CD4-positive, alpha-beta T cell treated with Interleukin-21 for 1 hour (primary cell): ENCODE results near the gene ANKH.

Experiments used
- DNase-seq: peaks from one replicate; pipeline ENCODE4 v3.0.0-alpha.2; 2020

The ANKH gene

GRCh38 chr5:14730881-14731280 is 140.7 kb downstream of the ANKH start:
- DNase-seq: no peak

DNA sequence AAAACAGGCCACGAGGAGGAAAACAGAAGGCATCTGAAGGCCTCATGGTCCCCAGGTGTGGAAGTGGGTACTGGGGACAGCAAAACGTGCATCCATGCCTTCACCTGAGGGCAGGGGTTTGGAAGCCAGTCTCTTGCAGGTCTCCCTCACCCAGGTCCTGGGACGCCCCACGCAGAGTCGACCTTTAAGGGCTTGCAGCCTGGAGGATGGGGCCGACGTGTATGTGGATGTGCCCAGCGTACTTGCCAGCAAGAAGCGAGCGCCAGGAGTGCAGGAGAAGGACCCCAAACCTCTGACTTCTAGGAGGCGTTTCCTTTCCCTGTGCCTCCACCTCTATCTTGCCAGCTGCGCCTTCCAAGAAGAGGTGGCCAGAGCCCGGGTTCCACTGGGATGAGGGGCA is 141.1 kb downstream of the ANKH start:
- DNase-seq: no peak

DNA sequence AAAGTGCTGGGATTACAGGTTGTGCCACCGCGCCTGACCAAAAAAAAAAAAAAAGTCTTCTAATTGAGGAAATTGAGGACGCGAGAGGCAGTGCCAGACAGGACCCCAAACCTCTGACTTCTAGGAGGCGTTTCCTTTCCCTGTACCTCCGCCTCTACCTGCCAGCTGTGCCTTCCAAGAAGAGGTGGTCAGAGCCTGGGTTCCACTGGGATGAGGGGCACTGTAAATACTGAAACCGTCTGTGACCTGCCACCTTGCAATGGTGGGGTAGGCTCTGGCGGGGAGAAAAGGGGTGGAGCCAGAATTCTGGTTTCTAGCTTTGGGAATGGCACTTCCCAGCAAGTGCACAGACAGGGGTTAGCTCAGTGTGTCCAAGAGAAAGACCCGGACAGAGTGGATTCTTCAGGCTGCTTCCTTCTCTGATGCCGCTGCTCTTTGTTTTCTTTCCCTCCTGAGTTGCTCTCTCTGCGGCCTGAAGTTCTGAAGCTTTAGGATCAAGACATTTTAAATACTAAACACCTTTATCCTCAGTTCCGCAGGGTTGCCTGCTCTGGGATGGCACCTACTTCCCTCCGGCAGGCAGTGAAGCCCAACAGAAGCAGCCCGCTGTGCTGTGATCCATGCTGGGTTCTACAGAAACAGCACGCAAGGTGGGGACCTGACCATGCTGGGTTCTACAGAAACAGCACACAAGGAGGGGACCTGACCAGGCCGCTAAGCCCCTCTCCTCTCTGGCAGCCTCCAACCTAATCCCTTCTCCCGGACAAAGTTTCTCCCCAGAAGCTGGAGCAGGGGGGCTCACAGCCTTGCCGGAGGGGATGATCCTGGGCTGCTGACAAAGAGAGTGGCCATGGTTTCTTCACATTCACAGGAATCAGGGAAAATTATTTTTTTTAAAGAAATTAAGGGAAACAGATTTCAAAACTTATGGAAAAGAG is 141.9 kb downstream of the ANKH start:
- DNase-seq: no peak

- DNase-seq: no peak
These were observed 143.1 kb downstream of the ANKH start for GRCh38 chr5:14728459-14728938.

DNA sequence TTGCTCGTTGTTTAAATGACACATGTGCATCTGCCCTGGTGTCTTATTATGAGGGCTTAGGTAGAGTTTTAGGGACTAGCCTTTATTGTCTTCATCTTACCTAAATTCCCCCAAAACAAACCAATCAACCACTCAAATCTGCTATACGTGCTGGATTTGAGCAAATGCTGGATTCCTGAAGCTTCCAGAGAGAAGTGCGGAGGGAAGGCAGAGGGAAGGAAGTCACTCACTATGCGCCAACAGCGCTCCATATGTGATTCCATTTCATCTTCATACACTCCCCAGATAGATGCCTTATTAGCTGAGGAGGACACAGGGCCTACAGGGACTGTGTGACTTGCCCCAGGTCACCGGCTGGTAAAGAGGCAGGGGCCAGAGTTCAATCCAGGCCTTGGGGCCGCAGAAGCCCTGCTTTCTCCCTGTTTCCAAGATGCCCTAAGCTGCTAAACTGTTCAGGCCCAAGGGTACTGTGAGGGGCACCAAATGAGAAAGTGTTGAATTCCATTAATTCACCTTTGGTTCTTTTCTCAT is 143.6 kb downstream of the ANKH start:
- no peak for DNase-seq

DNA sequence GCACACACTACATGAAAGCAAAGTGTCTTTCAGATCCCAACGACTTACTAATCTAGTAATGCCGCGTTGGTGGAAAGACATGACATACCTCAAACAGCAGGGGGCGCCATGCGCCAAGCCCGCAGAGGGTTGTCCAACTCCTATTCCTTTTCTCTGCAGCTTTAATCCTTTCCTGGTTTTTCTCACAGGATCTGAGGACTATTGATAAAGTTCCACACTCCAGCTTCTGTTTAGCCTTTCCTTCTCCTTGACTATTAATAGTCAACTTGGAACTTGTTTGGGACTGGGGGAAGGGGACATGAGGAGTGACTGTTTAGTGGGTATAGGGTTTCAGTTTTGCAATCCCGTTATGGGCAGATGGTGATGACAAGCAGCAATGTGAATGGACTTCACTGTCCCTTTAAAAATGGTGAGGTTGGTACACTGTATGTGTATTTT is 144.1 kb downstream of the ANKH start:
- peak; percentile 68 for DNase-seq

DNA sequence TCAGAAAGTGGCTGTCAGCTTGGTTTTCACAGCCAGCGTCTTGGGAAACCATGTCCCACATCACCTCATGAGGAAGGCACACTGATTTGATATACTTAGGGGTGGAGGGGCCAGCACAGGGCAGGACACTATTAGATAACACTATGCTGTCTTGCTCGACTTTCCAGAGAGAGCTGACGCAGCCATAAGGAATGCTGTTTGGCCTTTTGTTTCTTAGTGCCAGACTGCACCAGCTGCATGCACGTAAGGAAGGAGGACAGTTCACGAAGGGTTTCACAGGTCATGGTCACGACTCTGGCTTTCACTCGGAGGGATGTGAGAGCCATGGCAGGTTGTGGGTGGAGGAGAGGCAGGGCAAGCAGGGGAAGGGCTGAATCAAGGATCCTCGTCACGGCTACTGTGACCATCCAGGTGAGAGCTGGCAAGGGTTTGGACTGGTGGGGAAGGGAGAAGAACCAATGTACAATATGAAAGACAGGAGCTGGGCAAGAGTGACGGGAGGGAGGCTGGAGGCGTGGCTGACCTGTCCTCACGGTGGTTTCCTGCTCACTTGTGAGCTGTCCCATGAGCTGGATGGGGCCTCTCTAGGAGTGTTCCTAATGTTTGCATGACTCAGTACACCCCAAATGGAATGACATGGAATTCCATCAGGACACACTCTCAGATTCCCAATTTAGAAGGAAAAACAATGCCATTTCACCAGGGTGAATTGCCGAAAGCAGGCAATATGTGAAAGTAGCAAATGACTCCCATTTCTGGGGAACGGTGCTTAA is 145.3 kb downstream of the ANKH start:
- no peak for DNase-seq

- DNase-seq: no peak
These were observed 146.9 kb downstream of the ANKH start for GRCh38 chr5:14724633-14725032.

DNA sequence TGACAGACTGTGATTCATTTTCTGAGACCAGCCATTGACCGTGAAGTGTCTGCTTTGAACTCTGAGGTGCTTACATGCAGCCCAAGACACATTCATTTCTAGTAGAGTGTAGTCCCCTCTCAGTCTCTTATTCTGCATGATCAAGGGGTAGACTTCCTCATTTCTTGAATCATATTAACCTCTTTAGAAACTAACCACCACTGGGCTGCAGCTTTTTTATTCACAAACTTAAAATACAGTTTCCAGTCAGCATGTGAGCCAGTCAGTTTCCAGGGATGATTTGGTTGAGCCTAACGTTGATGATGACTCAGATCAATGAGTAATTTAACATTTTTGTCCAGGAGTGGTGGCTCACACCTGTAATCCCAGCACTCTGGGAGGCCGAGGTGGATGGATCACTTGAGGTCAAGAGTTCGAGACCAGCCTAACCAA is 147.9 kb downstream of the ANKH start:
- DNase-seq: no peak

DNA sequence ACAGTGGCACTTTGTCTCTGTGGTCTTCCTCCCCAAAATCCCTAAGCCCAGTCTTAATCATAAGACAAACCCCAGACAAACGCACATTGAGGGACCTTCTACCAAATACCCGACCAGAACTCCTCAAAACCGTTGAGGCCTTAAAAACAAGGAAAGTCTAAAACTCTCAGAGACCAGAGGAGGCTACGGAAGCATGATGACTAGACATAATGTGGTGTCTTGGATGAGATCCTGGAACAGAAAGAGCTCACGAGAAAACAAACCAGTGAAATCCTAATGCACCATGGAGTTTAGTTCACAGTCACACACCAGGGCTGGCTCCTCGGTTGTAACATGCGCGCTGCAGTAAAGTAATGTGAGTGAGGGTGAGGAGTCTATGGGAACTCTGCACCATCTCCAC is 148.7 kb downstream of the ANKH start:
- DNase-seq: no peak

GRCh38 chr5:14721990-14722656 is 149.5 kb downstream of the ANKH start:
- DNase-seq: no peak

- DNase-seq: no peak
These were observed 151.2 kb downstream of the ANKH start for GRCh38 chr5:14720236-14720923.

DNA sequence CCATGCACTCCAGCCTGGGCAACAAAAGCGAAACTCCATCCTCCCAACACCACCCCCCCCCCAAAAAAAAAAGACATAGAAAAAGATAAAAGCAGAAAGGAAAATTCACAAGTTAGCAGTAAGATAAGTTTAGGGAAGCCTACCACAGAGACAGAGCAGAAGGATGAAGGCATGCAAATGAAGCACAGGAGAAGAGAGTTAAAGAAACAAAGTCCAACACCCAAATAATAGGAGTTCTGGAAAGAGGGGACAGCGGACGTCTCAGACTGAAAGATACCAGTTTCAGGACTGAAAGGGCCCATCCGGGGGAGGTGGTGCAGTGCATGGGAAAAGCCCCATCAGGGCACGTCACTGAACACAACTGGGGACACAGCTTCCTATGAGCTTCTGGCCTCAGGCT is 152.8 kb downstream of the ANKH start:
- DNase-seq: no peak

DNA sequence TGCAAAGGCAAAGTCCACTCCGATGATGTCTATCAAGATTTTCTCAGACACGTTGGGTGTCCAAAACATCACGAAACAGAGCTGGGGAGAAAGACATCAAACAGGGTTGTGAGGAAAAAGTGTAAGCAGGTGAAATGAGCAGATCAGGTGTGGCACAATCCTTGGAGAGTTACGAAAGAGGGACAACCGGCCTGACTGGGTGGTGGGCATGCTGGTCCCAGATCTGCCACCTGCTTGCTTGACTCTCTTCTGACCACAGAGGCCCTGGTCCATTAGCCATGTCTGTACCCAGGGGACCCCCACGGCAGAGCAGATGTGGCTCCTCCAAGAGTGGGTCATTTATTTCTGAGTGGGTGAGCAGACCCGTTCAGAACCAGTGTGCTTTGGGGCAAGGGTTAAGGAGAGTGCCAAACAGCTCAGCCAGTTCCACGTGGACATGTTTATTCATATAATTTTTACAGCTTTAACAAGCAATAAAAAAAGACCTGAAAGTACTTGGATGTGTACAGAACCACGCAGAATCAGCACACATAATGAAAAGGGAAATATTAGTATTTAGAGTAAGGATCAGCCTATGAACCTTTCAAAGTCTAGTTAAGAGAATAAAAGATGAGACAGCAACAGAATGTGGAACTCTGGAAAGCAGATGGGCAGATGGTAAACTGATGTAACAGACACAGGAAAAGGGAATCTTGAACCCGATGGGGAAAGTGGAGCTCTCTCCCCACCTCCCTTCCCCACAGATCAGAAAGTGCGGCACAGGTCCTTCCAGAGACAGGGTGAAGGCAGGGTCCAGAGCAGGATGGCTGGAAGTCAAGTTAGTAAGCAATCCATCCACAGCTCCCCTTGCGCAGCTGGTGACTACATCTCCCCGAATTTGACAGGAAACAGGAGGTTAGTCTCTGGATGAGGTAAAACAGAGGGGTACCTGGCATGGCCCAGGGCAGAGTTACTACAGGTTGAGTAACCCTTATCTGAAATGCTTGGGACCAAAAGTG is 154.5 kb downstream of the ANKH start:
- no peak for DNase-seq

GRCh38 chr5:14715481-14715880 is 156.1 kb downstream of the ANKH start:
- DNase-seq: no peak

- no peak for DNase-seq
These were observed 156.9 kb downstream of the ANKH start for GRCh38 chr5:14714706-14715105.

- no peak for DNase-seq
These were observed 157.8 kb downstream of the ANKH start for GRCh38 chr5:14713476-14714390.

DNA sequence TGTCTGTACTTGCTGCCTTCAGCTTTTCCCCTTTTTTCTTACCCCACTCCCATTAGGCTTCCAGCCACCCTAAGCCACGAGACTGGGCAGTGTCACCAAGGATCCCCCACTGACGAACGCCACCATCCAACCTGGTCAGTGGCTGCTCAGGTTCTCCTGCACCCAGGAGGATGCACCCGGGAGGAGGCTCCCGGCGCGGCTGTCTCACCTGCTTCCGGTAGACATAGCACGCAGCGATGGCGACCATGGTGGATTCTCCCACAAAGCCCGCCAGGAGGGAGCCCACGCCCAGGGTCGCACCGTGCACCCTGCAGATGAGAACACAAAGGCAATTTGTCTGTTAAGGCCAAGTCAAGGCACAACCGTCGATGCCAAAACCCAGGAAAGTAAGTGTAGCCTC is 158.9 kb downstream of the ANKH start:
- no peak for DNase-seq

DNA sequence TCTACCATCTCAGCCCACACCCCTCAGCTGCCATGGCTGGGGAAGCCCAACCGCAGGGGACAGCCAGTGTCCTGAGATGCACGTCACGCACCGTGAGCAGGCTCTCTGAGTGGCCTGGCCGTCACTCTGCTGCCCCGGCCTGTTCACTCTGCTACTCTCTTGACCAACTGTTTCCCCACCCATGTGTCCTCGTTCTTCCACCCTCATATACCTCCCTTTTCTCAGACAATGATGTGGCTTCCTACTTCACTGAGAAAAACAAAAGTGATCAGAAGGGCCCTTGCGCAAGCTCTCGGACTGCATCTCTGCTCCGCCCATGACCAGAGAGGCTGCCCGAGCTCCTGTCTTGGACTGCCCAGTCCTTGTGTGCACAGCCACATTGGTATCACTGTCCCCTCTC is 159.4 kb downstream of the ANKH start:
- DNase-seq: no peak
